GM23338 (cell line): ENCODE data around the gene PHC1.

Source experiments
- CREB1 ChIP-seq: fragments of 250-450 bp; sonication (Bioruptor Pico); IDR thresholded peaks from 2 replicates; pipeline ENCODE4 v1.5.0; 2020; ENCODE audit warnings: low read depth, mild to moderate bottlenecking, moderate library complexity
- EZH2 ChIP-seq: fragments of 200-600 bp; sonication (generic); IDR thresholded peaks from one replicate; pipeline ENCODE4 v1.8.0; 2017; ENCODE audit warnings: antibody characterized with exemption, mild to moderate bottlenecking, low read depth; ENCODE audit not compliant: unreplicated experiment
- EZH2phosphoT487 ChIP-seq: fragments of 200-600 bp; sonication (generic); IDR thresholded peaks from one replicate; pipeline ENCODE4 v1.8.1; 2018; ENCODE audit warnings: antibody characterized with exemption; ENCODE audit not compliant: unreplicated experiment
- JUNB ChIP-seq: IDR thresholded peaks from one replicate; pipeline ENCODE4 v1.6.1; 2016; ENCODE audit warnings: antibody characterized with exemption; ENCODE audit not compliant: unreplicated experiment
- NANOG ChIP-seq: IDR thresholded peaks from 2 replicates; pipeline ENCODE4 v1.6.1; 2016; ENCODE audit warnings: antibody characterized with exemption, borderline replicate concordance
- POLR2AphosphoS5 ChIP-seq: IDR thresholded peaks from 2 replicates; pipeline ENCODE4 v1.6.1; 2016; ENCODE audit warnings: antibody characterized with exemption, low read depth
- ZNF114 ChIP-seq: fragments of 250-450 bp; sonication (Bioruptor Pico); IDR thresholded peaks from 2 replicates; pipeline ENCODE4 v1.5.0; 2020; ENCODE audit warnings: mild to moderate bottlenecking, moderate library complexity
- ZNF331 ChIP-seq: fragments of 250-450 bp; sonication (Bioruptor Pico); IDR thresholded peaks from 2 replicates; pipeline ENCODE4 v1.5.0; 2020; ENCODE audit warnings: low read depth, mild to moderate bottlenecking, moderate library complexity
- TF ChIP-seq, protein P1 (sequence below), 2 experiments: fragments of 200-600 bp in 1 of 2; sonication (generic) in 1 of 2; conservative IDR thresholded peaks; 2 replicates each; pipeline versions ENCODE4 v1.5.1 to v1.6.1; 2016 to 2017; ENCODE audit warnings: antibody characterized with exemption in 2 of 2, low read depth in 2 of 2, mild to moderate bottlenecking in 2 of 2, moderate library complexity in 1 of 2
- TF ChIP-seq, protein P2 (sequence below): IDR thresholded peaks from one replicate; pipeline ENCODE4 v1.6.1; 2018; ENCODE audit warnings: antibody characterized with exemption; ENCODE audit not compliant: unreplicated experiment
- TF ChIP-seq, protein P3 (sequence below): IDR thresholded peaks from 2 replicates; pipeline ENCODE4 v1.6.1; 2016; ENCODE audit warnings: antibody characterized with exemption
- TF ChIP-seq, protein P4 (sequence below): fragments of 250-450 bp; sonication (Bioruptor Pico); IDR thresholded peaks from 2 replicates; pipeline ENCODE4 v1.5.0; 2020; ENCODE audit warnings: mild to moderate bottlenecking, moderate library complexity

DNA sequence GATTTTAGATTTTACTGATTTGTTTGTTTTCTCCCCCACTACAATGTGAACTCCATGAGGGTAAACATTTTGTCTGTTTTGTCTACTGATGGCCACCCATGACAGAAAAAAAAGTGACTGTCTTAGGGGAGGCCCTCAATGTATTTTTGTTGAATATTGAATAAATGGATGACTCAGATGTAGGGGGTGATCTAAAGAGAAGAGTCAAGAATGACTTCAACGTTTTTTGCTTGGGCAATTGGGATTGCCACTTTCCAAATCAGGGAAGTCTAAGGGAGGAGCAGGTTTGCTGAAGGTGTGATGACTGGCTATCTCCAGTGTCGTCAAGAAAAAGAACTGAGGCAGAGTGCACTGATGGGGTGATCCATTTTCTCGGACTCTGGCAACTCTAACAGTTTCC, 10.7 kb upstream of the PHC1 start:
- TF ChIP-seq POLR2AphosphoS5 (no peak), EZH2phosphoT487 (no peak), JUNB (no peak), CREB1 (no peak), EZH2 (no peak), ZNF331 (CRISPR knock-in tag) (no peak), ZNF114 (CRISPR knock-in tag) (no peak), NANOG (no peak)
- TF ChIP-seq, protein P1, sequence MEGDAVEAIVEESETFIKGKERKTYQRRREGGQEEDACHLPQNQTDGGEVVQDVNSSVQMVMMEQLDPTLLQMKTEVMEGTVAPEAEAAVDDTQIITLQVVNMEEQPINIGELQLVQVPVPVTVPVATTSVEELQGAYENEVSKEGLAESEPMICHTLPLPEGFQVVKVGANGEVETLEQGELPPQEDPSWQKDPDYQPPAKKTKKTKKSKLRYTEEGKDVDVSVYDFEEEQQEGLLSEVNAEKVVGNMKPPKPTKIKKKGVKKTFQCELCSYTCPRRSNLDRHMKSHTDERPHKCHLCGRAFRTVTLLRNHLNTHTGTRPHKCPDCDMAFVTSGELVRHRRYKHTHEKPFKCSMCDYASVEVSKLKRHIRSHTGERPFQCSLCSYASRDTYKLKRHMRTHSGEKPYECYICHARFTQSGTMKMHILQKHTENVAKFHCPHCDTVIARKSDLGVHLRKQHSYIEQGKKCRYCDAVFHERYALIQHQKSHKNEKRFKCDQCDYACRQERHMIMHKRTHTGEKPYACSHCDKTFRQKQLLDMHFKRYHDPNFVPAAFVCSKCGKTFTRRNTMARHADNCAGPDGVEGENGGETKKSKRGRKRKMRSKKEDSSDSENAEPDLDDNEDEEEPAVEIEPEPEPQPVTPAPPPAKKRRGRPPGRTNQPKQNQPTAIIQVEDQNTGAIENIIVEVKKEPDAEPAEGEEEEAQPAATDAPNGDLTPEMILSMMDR (conservative IDR thresholded peaks at IDR 0.05; ENCODE audit: low read depth in 2 of 2), result no peak
- TF ChIP-seq, protein P2, sequence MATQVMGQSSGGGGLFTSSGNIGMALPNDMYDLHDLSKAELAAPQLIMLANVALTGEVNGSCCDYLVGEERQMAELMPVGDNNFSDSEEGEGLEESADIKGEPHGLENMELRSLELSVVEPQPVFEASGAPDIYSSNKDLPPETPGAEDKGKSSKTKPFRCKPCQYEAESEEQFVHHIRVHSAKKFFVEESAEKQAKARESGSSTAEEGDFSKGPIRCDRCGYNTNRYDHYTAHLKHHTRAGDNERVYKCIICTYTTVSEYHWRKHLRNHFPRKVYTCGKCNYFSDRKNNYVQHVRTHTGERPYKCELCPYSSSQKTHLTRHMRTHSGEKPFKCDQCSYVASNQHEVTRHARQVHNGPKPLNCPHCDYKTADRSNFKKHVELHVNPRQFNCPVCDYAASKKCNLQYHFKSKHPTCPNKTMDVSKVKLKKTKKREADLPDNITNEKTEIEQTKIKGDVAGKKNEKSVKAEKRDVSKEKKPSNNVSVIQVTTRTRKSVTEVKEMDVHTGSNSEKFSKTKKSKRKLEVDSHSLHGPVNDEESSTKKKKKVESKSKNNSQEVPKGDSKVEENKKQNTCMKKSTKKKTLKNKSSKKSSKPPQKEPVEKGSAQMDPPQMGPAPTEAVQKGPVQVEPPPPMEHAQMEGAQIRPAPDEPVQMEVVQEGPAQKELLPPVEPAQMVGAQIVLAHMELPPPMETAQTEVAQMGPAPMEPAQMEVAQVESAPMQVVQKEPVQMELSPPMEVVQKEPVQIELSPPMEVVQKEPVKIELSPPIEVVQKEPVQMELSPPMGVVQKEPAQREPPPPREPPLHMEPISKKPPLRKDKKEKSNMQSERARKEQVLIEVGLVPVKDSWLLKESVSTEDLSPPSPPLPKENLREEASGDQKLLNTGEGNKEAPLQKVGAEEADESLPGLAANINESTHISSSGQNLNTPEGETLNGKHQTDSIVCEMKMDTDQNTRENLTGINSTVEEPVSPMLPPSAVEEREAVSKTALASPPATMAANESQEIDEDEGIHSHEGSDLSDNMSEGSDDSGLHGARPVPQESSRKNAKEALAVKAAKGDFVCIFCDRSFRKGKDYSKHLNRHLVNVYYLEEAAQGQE, result no peak
- TF ChIP-seq, protein P3, sequence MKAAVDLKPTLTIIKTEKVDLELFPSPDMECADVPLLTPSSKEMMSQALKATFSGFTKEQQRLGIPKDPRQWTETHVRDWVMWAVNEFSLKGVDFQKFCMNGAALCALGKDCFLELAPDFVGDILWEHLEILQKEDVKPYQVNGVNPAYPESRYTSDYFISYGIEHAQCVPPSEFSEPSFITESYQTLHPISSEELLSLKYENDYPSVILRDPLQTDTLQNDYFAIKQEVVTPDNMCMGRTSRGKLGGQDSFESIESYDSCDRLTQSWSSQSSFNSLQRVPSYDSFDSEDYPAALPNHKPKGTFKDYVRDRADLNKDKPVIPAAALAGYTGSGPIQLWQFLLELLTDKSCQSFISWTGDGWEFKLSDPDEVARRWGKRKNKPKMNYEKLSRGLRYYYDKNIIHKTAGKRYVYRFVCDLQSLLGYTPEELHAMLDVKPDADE, result no peak
- TF ChIP-seq, protein P4, sequence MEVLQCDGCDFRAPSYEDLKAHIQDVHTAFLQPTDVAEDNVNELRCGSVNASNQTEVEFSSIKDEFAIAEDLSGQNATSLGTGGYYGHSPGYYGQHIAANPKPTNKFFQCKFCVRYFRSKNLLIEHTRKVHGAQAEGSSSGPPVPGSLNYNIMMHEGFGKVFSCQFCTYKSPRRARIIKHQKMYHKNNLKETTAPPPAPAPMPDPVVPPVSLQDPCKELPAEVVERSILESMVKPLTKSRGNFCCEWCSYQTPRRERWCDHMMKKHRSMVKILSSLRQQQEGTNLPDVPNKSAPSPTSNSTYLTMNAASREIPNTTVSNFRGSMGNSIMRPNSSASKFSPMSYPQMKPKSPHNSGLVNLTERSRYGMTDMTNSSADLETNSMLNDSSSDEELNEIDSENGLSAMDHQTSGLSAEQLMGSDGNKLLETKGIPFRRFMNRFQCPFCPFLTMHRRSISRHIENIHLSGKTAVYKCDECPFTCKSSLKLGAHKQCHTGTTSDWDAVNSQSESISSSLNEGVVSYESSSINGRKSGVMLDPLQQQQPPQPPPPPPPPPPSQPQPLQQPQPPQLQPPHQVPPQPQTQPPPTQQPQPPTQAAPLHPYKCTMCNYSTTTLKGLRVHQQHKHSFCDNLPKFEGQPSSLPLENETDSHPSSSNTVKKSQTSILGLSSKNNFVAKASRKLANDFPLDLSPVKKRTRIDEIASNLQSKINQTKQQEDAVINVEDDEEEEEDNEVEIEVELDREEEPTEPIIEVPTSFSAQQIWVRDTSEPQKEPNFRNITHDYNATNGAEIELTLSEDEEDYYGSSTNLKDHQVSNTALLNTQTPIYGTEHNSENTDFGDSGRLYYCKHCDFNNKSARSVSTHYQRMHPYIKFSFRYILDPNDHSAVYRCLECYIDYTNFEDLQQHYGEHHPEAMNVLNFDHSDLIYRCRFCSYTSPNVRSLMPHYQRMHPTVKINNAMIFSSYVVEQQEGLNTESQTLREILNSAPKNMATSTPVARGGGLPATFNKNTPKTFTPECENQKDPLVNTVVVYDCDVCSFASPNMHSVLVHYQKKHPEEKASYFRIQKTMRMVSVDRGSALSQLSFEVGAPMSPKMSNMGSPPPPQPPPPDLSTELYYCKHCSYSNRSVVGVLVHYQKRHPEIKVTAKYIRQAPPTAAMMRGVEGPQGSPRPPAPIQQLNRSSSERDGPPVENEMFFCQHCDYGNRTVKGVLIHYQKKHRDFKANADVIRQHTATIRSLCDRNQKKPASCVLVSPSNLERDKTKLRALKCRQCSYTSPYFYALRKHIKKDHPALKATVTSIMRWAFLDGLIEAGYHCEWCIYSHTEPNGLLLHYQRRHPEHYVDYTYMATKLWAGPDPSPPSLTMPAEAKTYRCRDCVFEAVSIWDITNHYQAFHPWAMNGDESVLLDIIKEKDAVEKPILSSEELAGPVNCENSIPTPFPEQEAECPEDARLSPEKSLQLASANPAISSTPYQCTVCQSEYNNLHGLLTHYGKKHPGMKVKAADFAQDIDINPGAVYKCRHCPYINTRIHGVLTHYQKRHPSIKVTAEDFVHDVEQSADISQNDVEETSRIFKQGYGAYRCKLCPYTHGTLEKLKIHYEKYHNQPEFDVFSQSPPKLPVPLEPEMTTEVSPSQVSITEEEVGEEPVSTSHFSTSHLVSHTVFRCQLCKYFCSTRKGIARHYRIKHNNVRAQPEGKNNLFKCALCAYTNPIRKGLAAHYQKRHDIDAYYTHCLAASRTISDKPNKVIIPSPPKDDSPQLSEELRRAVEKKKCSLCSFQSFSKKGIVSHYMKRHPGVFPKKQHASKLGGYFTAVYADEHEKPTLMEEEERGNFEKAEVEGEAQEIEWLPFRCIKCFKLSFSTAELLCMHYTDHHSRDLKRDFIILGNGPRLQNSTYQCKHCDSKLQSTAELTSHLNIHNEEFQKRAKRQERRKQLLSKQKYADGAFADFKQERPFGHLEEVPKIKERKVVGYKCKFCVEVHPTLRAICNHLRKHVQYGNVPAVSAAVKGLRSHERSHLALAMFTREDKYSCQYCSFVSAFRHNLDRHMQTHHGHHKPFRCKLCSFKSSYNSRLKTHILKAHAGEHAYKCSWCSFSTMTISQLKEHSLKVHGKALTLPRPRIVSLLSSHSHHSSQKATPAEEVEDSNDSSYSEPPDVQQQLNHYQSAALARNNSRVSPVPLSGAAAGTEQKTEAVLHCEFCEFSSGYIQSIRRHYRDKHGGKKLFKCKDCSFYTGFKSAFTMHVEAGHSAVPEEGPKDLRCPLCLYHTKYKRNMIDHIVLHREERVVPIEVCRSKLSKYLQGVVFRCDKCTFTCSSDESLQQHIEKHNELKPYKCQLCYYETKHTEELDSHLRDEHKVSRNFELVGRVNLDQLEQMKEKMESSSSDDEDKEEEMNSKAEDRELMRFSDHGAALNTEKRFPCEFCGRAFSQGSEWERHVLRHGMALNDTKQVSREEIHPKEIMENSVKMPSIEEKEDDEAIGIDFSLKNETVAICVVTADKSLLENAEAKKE, result no peak
